Measurements from ENCODE around the gene VRTN. TPM values are rescaled to one million over a fixed set of nuclear protein-coding genes. Genes with fewer than 3 reads are reported as not detected.

The VRTN gene
- total RNA-seq, 2 donors from 2014 or later = 0.30 TPM; not detected in 1

DNA sequence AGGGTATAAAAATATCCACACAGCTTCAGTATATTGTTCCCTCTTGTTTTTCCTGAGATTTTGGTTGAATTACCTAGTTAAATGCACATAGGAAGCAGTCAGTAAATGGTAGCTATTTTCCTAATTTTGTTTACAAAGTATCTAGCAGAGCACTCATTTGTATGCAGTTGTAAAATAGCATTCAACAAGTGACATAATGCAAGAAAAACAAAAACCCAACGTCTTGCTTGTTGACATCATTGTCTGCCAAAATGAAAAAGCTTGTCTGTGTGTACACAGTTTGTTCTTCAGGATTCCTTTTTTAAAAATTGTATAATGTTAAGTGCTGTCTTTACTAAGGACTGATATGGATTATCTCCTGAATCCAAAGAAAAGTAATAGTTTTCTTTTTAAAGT is 2.7 kb downstream of the VRTN start:
- intact Hi-C loops (cut with DNase I) = no loop called here
- Histone ChIP-seq H3K9ac (ENCODE audit: low read depth in 2 of 2, low read length in 2 of 2) (no peak overlapping the region), H3K27ac (no peak overlapping the region), H3K4me3 (no peak overlapping the region), H3K36me3 (no peaks in the 10 kb centered on the region), H3K4me1 (no peaks in the 10 kb centered on the region), H3K9me3 (no peaks in the 10 kb centered on the region), H3K27me3 (no peaks in the 10 kb centered on the region)
- no peak for DNase-seq
- TF ChIP-seq CTCF (IDR thresholded peaks at IDR 0.05) = no peak

DNA sequence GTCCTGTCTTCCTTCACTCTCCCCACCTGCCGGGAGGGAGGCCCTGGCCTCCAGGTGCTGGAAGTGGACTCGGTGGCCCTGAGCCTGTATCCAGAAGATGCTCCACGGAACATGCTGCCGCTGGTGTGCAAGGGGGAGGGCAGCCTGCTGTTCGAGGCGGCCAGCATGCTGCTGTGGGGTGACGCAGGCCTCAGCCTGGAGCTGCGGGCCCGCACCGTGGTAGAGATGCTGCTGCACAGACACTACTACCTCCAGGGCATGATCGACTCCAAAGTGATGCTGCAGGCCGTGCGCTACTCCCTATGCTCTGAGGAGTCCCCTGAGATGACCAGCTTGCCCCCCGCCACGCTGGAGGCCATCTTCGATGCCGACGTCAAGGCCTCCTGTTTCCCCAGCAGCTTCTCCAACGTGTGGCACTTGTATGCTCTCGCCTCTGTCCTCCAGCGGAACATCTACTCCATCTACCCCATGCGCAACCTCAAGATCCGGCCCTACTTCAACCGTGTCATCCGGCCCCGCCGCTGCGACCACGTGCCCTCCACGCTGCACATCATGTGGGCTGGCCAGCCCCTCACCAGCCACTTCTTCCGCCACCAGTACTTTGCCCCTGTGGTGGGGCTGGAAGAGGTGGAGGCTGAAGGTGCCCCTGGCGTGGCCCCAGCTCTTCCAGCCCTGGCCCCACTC is 8.8 kb downstream of the VRTN start:
- no peaks in the 10 kb centered on the region for H3K4me1 ChIP-seq
- H3K9ac ChIP-seq (ENCODE audit: low read depth in 2 of 2, low read length in 2 of 2) = no peak overlapping the region
- no peak overlapping the region for H3K27ac ChIP-seq
- no peak overlapping the region for H3K4me3 ChIP-seq
- intact Hi-C loops (cut with DNase I) = no loop called here
- H3K36me3 ChIP-seq = no peaks in the 10 kb centered on the region
- no peaks in the 10 kb centered on the region for H3K9me3 ChIP-seq
- DNase-seq = no peak
- H3K27me3 ChIP-seq = no peaks in the 10 kb centered on the region
- TF ChIP-seq CTCF (IDR thresholded peaks at IDR 0.05) = no peak

- H3K27me3 ChIP-seq = no peaks in the 10 kb centered on the region
- no peak overlapping the region for H3K9ac ChIP-seq (ENCODE audit: low read depth in 2 of 2, low read length in 2 of 2)
- H3K4me3 ChIP-seq = no peak overlapping the region
- H3K9me3 ChIP-seq = no peaks in the 10 kb centered on the region
- DNase-seq = no peak
- TF ChIP-seq CTCF (IDR thresholded peaks at IDR 0.05) = no peak
- intact Hi-C loops (cut with DNase I) = no loop called here
- no peaks in the 10 kb centered on the region for H3K36me3 ChIP-seq
- H3K4me1 ChIP-seq = no peaks in the 10 kb centered on the region
- no peak overlapping the region for H3K27ac ChIP-seq
Measured at GRCh38 chr14:74357585-74357984, 9.3 kb downstream of the VRTN start.

- intact Hi-C loops (cut with DNase I) = no loop called here
- no peaks in the 10 kb centered on the region for H3K4me1 ChIP-seq
- TF ChIP-seq CTCF (IDR thresholded peaks at IDR 0.05) = no peak
- H3K9me3 ChIP-seq = no peaks in the 10 kb centered on the region
- H3K4me3 ChIP-seq = no peak overlapping the region
- H3K27ac ChIP-seq = no peak overlapping the region
- no peak overlapping the region for H3K9ac ChIP-seq (ENCODE audit: low read depth in 2 of 2, low read length in 2 of 2)
- no peaks in the 10 kb centered on the region for H3K36me3 ChIP-seq
- DNase-seq = no peak
- no peaks in the 10 kb centered on the region for H3K27me3 ChIP-seq
Measured at GRCh38 chr14:74358176-74358829, 10.0 kb downstream of the VRTN start.

DNA sequence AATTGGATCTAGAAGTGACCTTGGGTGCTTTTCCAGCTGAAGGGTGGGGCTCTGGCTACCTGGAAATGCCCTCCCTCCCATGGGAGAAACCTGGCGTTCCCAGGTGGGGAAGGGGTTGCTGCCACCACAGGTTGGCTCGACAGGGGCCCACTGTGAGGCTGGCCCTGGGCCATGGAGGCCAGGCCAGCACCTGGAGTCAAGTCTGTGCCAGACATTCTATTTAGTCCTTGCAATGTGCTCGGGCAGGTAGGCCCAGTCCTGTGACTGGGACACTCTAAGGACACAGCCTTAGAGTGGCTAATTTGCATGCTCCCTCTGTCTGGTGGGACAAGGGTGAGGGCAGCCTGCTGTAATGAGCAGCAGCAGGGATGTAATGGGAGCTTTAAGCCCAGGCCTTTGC is 11.9 kb downstream of the VRTN start:
- no peaks in the 10 kb centered on the region for H3K9me3 ChIP-seq
- H3K9ac ChIP-seq (ENCODE audit: low read depth in 2 of 2, low read length in 2 of 2) = no peak overlapping the region
- no peaks in the 10 kb centered on the region for H3K4me1 ChIP-seq
- no peak overlapping the region for H3K4me3 ChIP-seq
- intact Hi-C loops (cut with DNase I) = no loop called here
- no peak for TF ChIP-seq CTCF (IDR thresholded peaks at IDR 0.05)
- H3K27me3 ChIP-seq = no peaks in the 10 kb centered on the region
- no peak for DNase-seq
- H3K27ac ChIP-seq = no peak overlapping the region
- no peaks in the 10 kb centered on the region for H3K36me3 ChIP-seq

Measured in colonic mucosa (tissue), 4 donors.